Measurements from ENCODE around the gene TMEM18.

GRCh38 chr2:635687-636621 lies 41.3 kb downstream of the TMEM18 start:
- TF ChIP-seq CTCF (IDR thresholded peaks at IDR 0.05): no peak
- TF ChIP-seq POLR2AphosphoS5 (IDR thresholded peaks at IDR 0.05): no peak
- TF ChIP-seq POLR2A (IDR thresholded peaks at IDR 0.05): no peak
